OCI-LY1 (cell line): Measurements from ENCODE around the gene CRADD.

ENCODE experiments used
- CTCF ChIP-seq: fragments of 200-600 bp; sonication (generic), shearing (Covaris generic); IDR thresholded peaks from 2 replicates; pipeline ENCODE4 v1.5.1; 2017; ENCODE audit warnings: mild to moderate bottlenecking, antibody characterized with exemption, low read length, moderate library complexity, mixed read lengths
- EZH2 ChIP-seq: fragments of 200-600 bp; sonication (generic), shearing (Covaris generic); IDR thresholded peaks from 2 replicates; pipeline ENCODE4 v1.8.0; 2017; ENCODE audit warnings: borderline replicate concordance, mixed run types, mild to moderate bottlenecking, antibody characterized with exemption, low read length, moderate library complexity, mixed read lengths

GRCh38 chr12:93852173-93852591 lies 175.0 kb downstream of the CRADD start:
- TF ChIP-seq EZH2 (no peak), CTCF (no peak)
